Right lung (tissue), 5 donors: ENCODE measurements around the gene FHIT. TPM values are rescaled to one million over a fixed set of nuclear protein-coding genes. Genes with fewer than 3 reads are reported as not detected.
"Not testable (repeated sequence)": the region's sequence is repeated elsewhere in the genome, so short reads cannot be mapped to it uniquely, and the experiment has no call there.

ENCODE experiments used
- DNase-seq, 2 donors: peaks; one replicate each; pipeline ENCODE4 v3.0.0-alpha.2; 2013
- polyA plus RNA-seq, 5 donors: library from polyadenylated mRNA; unstranded; fragments of 120-200 nt; gene quantifications; one replicate each; pipeline versions ENCODE4 v1.2.1 to v1.2.3, GENCODE V29; 2013; ENCODE audit warnings: inconsistent platforms in 1 of 5, low replicate concordance in 1 of 5; ENCODE audit not compliant: insufficient read length in 5 of 5, insufficient read depth in 1 of 5

Gene FHIT
- polyA plus RNA-seq, 5 donors, result 9.1 to 17.8 (median 10.6) TPM

GRCh38 chr3:60932170-60932569 is 319.1 kb downstream of the FHIT start:
- DNase-seq, result no peak

- DNase-seq, result no peak
Measured at GRCh38 chr3:60931452-60931851, 319.8 kb downstream of the FHIT start.

- DNase-seq, result no peak
Measured at GRCh38 chr3:60920519-60920918, 330.7 kb downstream of the FHIT start.

GRCh38 chr3:60919296-60919695 is 332.0 kb downstream of the FHIT start:
- no peak for DNase-seq

- DNase-seq, result no peak
Measured at GRCh38 chr3:60917141-60917540, 334.1 kb downstream of the FHIT start.

GRCh38 chr3:60916546-60916945 is 334.7 kb downstream of the FHIT start:
- no peak for DNase-seq

- DNase-seq, result no peak
Measured at GRCh38 chr3:60913474-60913873, 337.8 kb downstream of the FHIT start.

- no peak for DNase-seq
Measured at GRCh38 chr3:60912876-60913275, 338.4 kb downstream of the FHIT start.

- DNase-seq, result no peak
Measured at GRCh38 chr3:60912142-60912541, 339.1 kb downstream of the FHIT start.

GRCh38 chr3:60909526-60909925 is 341.7 kb downstream of the FHIT start:
- no peak for DNase-seq

GRCh38 chr3:60906283-60906682 is 345.0 kb downstream of the FHIT start:
- no peak for DNase-seq

GRCh38 chr3:60898321-60898720 is 352.9 kb downstream of the FHIT start:
- no peak for DNase-seq

GRCh38 chr3:60893946-60894345 is 357.3 kb downstream of the FHIT start:
- no peak for DNase-seq

GRCh38 chr3:60890226-60890625 is 361.0 kb downstream of the FHIT start:
- DNase-seq, result no peak

GRCh38 chr3:60888952-60889351 is 362.3 kb downstream of the FHIT start:
- DNase-seq, result not testable (repeated sequence)

- DNase-seq, result no peak
Measured at GRCh38 chr3:60887574-60887973, 363.7 kb downstream of the FHIT start.

GRCh38 chr3:60886518-60886917 is 364.7 kb downstream of the FHIT start:
- DNase-seq, result no peak

- no peak for DNase-seq
Measured at GRCh38 chr3:60884005-60884404, 367.2 kb downstream of the FHIT start.

GRCh38 chr3:60877188-60877587 is 374.1 kb downstream of the FHIT start:
- DNase-seq, result no peak

- DNase-seq, result no peak
Measured at GRCh38 chr3:60870396-60870795, 380.9 kb downstream of the FHIT start.

- DNase-seq, result no peak
Measured at GRCh38 chr3:60867200-60867599, 384.1 kb downstream of the FHIT start.

- no peak for DNase-seq
Measured at GRCh38 chr3:60856257-60857046, 394.8 kb downstream of the FHIT start.

- DNase-seq, result no peak
Measured at GRCh38 chr3:60855250-60855649, 396.0 kb downstream of the FHIT start.

- DNase-seq, result no peak
Measured at GRCh38 chr3:60854791-60855190, 396.5 kb downstream of the FHIT start.
